WTC11 (cell line): ENCODE data around the gene FXYD6. TPM values are rescaled to one million over a fixed set of nuclear protein-coding genes. Genes with fewer than 3 reads are reported as not detected.

Experiments used
- ATAC-seq: fragments of 200-7000 bp; cut with Tn5 transposase; 2 replicates; pipeline ENCODE4 v1.10.0; 2021; ENCODE audit warnings: mild to moderate bottlenecking, moderate library complexity
- CTCF ChIA-PET: fragments of 300-600 bp; sonication (Branson Sonifier 250); formaldehyde crosslinking; loops from one replicate; lab custom pipeline; 2021; ENCODE audit warnings: antibody characterized with exemption; lab: Charles Lee
- POLR2A ChIA-PET: fragments of 350-600 bp; sonication (Branson Sonifier 250); formaldehyde crosslinking; loops from one replicate; lab custom pipeline; 2021; ENCODE audit warnings: antibody characterized with exemption; lab: Charles Lee
- DNase-seq: peaks from one replicate; pipeline ENCODE4 v3.0.0; 2021; ENCODE audit warnings: low spot score
- H3K27ac Mint-ChIP-seq: 2 replicates; pipeline ENCODE4 v1.8.0; 2021; ENCODE audit warnings: mixed read lengths
- H3K27me3 Mint-ChIP-seq: 2 replicates; pipeline ENCODE4 v1.8.0; 2021; ENCODE audit warnings: low read depth, mild to moderate bottlenecking, moderate library complexity, mixed read lengths
- H3K36me3 Mint-ChIP-seq: 2 replicates; pipeline ENCODE4 v1.8.0; 2021; ENCODE audit warnings: mixed read lengths
- H3K4me1 Mint-ChIP-seq: 2 replicates; pipeline ENCODE4 v1.8.0; 2022; ENCODE audit warnings: mixed read lengths
- H3K4me3 Mint-ChIP-seq: 2 replicates; pipeline ENCODE4 v1.8.0; 2021; ENCODE audit warnings: mild to moderate bottlenecking, moderate library complexity, mixed read lengths
- H3K9me3 Mint-ChIP-seq: 2 replicates; pipeline ENCODE4 v1.8.0; 2021; ENCODE audit warnings: mixed read lengths
- ARID4B ChIP-seq: sonication (generic); formaldehyde crosslinking; IDR thresholded peaks from 2 replicates; pipeline ENCODE4 v1.8.0; 2023; ENCODE audit warnings: missing genetic modification reagents, mild to moderate bottlenecking, borderline replicate concordance
- ATF2 ChIP-seq: sonication (generic); formaldehyde crosslinking; IDR thresholded peaks from 2 replicates; pipeline ENCODE4 v1.8.1; 2022; ENCODE audit warnings: low read depth, missing genetic modification reagents, borderline replicate concordance
- ATF6 ChIP-seq: sonication (generic); formaldehyde crosslinking; IDR thresholded peaks from 2 replicates; pipeline ENCODE4 v1.8.1; 2023; ENCODE audit warnings: mild to moderate bottlenecking, missing genetic modification reagents
- CDX4 ChIP-seq: fragments of 250-450 bp; sonication (Bioruptor Pico); IDR thresholded peaks from 2 replicates; pipeline ENCODE4 v1.9.0; 2021; ENCODE audit warnings: moderate library complexity, mild to moderate bottlenecking, inconsistent platforms, borderline replicate concordance
- GABPB1 ChIP-seq: sonication (generic); formaldehyde crosslinking; IDR thresholded peaks from 2 replicates; pipeline ENCODE4 v1.8.1; 2023; ENCODE audit warnings: mild to moderate bottlenecking, missing genetic modification reagents
- MLX ChIP-seq: sonication (generic); formaldehyde crosslinking; IDR thresholded peaks from 2 replicates; pipeline ENCODE4 v1.8.1; 2023; ENCODE audit warnings: mild to moderate bottlenecking, missing genetic modification reagents, moderate library complexity
- NR1H2 ChIP-seq: sonication (generic); formaldehyde crosslinking; IDR thresholded peaks from 2 replicates; pipeline ENCODE4 v1.9.0; 2021; ENCODE audit warnings: mild to moderate bottlenecking, moderate library complexity, missing genetic modification reagents
- NR2C2 ChIP-seq: sonication (generic); formaldehyde crosslinking; IDR thresholded peaks from 2 replicates; pipeline ENCODE4 v1.8.0; 2022; ENCODE audit warnings: mild to moderate bottlenecking, missing genetic modification reagents
- PRDM15 ChIP-seq: sonication (generic); formaldehyde crosslinking; IDR thresholded peaks from 2 replicates; pipeline ENCODE4 v1.8.0; 2022; ENCODE audit warnings: missing genetic modification reagents
- RELA ChIP-seq: sonication (generic); formaldehyde crosslinking; IDR thresholded peaks from 2 replicates; pipeline ENCODE4 v1.8.1; 2022; ENCODE audit warnings: missing genetic modification reagents, mild to moderate bottlenecking, borderline replicate concordance
- SOX15 ChIP-seq: fragments of 250-450 bp; sonication (Bioruptor Pico); IDR thresholded peaks from 2 replicates; pipeline ENCODE4 v1.9.0; 2021; ENCODE audit warnings: mild to moderate bottlenecking
- ZNF281 ChIP-seq: sonication (generic); formaldehyde crosslinking; IDR thresholded peaks from 2 replicates; pipeline ENCODE4 v1.8.0; 2023; ENCODE audit warnings: mild to moderate bottlenecking, missing genetic modification reagents
- ZNF532 ChIP-seq: fragments of 250-450 bp; sonication (Bioruptor Pico); IDR thresholded peaks from 2 replicates; pipeline ENCODE4 v1.9.0; 2021; ENCODE audit warnings: mild to moderate bottlenecking, borderline replicate concordance
- ZSCAN18 ChIP-seq: fragments of 250-450 bp; sonication (Bioruptor Pico); IDR thresholded peaks from 2 replicates; pipeline ENCODE4 v2.1.2; 2022; ENCODE audit warnings: mild to moderate bottlenecking, moderate library complexity
- total RNA-seq: library from RNA; stranded (reverse); gene quantifications from 3 replicates; pipeline ENCODE4 v1.2.3, GENCODE V29; 2021

FXYD6 gene
- total RNA-seq, 1 experiment from 2014 or later: 26.2 TPM

- no peaks in the 10 kb centered on the region for H3K36me3 Mint-ChIP-seq
- peaks cover 52% of the 10 kb centered on the region for H3K27me3 Mint-ChIP-seq
- H3K9me3 Mint-ChIP-seq: no peaks in the 10 kb centered on the region
- H3K4me3 Mint-ChIP-seq: no peak overlapping the region
- peaks cover 15% of the 10 kb centered on the region for H3K4me1 Mint-ChIP-seq
- ChIA-PET CTCF (interaction anchor here (1.0 kb wide), 1 partner anchor 367 kb away, joined by 4 read pairs; no protein-coding TSS in a partner anchor), POLR2A (no interaction called here)
- ATAC-seq (no peak), DNase-seq (no peak)
- no peak overlapping the region for H3K27ac Mint-ChIP-seq
- TF ChIP-seq ZNF281 (CRISPR knock-in tag) (no peak), MLX (no peak), ATF2 (CRISPR knock-in tag) (no peak), NR1H2 (CRISPR knock-in tag) (no peak), RELA (CRISPR knock-in tag) (no peak), CDX4 (no peak), ARID4B (CRISPR knock-in tag) (no peak), PRDM15 (CRISPR knock-in tag) (no peak), GABPB1 (CRISPR knock-in tag) (no peak), NR2C2 (CRISPR knock-in tag) (no peak), ZSCAN18 (CRISPR knock-in tag) (no peak), ATF6 (CRISPR knock-in tag) (no peak), ZNF532 (CRISPR knock-in tag) (no peak), SOX15 (CRISPR knock-in tag) (no peak)
Observed at GRCh38 chr11:117792992-117793391, 83.5 kb downstream of the FXYD6 start.
